ENCODE measurements around the gene CADM1.

Gene CADM1

GRCh38 chr11:115515647-115516395 lies 11.6 kb upstream of the CADM1 start:
- DNase-seq = no peak

DNA sequence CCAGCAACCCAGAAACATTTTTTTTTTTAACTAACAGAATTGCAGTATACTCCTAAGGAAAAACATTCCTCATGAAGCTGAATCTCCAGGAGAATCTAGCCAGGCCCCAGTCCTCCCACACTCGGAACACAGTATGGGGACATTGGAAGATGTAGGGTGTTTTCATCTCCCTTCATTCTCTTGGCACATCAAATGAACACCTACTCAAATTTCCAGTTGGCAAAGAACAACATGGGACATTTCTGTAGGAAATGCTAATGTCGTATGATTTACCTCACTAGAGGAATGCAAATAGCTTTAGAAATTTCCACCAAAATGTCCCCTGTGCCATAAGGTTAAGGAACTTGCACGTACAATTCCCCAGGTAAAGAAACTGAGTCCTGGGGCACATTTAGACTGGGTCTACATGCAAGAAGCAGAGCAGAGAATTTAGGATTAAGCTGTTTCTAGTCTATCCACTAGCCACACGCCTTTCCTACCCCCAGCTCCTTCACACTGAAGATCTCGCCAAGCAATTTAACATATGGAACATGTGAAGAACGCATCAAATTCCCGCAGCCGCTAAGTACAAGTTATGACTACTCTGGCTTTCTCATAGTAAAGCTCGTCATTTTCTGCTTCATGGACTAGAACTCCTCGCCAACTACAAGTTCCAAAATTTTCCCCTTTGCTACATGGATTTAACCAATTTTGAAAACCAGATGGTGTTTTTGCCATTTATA lies 2.9 kb upstream of the CADM1 start:
- no peak for DNase-seq

- no peak for DNase-seq
Observed at GRCh38 chr11:115505175-115505574, 960 bp upstream of the CADM1 start.

DNA sequence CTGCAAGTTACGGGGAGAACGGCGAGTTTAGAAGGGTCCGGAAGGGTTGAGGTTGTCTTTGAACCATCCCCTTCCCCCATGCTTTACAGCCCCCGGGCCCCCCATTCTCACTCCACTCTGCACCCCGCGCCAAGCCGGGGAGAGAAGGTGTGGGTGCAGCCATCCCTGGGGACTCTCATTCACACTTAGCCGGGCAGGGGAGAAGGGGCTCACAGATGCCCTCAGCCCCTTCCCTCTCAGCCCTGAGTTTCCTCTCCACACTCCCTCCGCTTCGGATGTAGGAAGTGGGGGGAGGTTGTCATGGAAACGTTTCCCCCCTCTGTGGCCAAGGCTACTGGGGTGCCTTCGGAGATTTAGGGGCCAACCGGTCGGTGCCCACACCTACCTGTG lies 334 bp downstream of the CADM1 start:
- DNase-seq = no peak

DNA sequence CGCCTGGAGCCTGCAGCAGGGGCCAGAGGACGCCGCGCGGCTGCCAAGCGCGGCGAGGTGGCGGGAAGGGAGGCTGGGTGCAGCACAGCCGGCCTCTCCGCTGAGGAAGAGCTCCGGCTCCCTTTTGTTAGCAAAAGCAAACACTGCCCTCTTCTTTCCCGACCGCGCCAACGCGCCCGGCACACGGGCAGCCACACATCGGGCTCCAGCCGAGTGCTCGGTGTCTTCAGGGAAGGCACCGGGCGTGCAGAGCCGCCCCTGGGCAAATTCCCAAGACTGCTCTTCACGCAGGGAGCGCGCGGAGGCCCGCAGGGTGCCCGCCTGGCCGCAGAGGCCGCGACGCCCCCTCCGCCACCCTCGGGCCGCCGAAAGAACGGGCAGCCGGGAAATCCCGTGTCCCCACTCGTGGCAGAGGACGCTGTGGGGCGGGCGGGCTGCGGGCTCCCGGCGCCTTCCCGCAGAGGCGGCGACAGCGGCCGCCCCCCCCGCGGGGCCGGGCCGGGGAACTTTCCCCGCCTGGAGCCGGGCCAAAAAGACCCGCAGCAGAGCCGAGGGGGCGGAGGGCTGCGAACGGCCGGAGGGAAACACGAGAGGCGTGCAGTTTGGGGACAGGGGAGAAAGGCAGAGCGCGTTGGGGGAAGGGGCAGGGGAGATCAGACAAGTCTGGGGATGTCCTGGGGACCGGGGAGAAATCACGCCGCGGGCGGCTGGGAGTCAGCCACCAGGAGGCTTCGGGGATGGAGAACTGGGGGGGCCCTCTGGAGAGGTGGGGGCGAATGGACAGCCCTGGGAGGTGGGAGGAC lies 931 bp downstream of the CADM1 start:
- peak; percentile 26 for DNase-seq

DNA sequence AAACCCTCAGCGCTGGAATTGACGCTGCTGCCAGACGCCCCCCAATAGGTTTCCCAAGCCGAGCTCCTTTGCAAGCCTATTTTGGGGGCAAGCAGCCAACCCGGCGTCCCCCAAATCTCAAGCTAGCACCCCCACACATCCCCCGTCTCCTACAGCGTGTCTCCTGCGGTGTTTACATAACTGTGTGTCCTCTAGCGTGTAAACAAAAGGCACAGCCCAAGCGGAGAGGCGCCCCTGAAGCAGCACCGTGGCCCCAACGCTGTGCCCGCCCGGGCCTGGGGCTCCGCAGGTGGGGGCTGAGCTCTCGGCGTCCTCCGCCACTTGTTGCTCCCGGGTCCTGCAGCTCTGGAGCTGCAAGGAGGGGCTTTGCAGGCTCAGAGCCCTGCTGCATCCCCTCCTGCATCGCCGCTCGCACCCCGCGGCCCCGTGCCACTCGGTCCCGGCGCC lies 1.6 kb downstream of the CADM1 start:
- DNase-seq = no peak

GRCh38 chr11:115501893-115502589 lies 2.2 kb downstream of the CADM1 start:
- DNase-seq = peak; percentile 4

- no peak for DNase-seq
Observed at GRCh38 chr11:115501502-115501892, 2.7 kb downstream of the CADM1 start.

- DNase-seq = no peak
Observed at GRCh38 chr11:115500547-115501501, 3.4 kb downstream of the CADM1 start.

DNA sequence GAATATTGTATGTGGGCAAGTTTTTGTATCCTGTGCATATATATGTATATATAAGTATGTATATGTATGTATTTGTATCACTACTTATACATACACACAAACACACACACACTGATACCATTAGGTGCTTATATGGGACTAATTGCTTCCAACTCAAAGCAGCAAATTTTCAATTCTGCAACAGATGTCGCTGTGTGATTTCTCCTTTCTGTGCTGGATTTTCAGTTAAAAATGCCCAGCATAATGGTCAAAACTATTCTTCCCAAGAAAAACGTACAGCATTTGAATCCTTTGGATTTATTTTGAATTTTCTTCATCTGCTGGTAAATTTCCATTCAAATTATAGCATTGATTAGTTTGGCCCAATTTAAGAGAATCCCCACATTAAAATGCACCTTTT lies 4.3 kb downstream of the CADM1 start:
- DNase-seq = no peak

GRCh38 chr11:115499241-115499799 lies 4.9 kb downstream of the CADM1 start:
- no peak for DNase-seq

- DNase-seq = no peak
Observed at GRCh38 chr11:115498354-115498753, 5.9 kb downstream of the CADM1 start.

GRCh38 chr11:115497303-115497702 lies 6.9 kb downstream of the CADM1 start:
- DNase-seq = no peak

DNA sequence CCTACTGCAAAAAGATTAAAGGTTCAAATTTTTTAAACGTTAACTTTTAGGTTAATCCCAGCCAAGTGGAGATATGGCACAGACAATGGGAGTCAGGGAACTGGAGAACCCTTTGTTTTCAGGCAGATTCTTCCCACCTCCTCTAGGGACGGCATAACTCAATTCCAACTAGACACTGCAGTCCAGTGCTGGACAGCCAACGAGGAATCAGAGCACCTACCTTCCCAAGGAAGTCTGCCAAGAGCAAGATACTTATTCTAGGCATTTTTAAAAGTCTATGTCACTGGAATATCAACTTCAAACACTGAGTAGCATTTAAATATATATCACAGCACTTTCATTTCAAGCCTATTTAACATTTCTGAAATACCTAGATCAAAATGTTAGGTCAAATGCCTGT lies 7.3 kb downstream of the CADM1 start:
- DNase-seq = no peak

- no peak for DNase-seq
Observed at GRCh38 chr11:115493905-115494304, 10.3 kb downstream of the CADM1 start.

DNA sequence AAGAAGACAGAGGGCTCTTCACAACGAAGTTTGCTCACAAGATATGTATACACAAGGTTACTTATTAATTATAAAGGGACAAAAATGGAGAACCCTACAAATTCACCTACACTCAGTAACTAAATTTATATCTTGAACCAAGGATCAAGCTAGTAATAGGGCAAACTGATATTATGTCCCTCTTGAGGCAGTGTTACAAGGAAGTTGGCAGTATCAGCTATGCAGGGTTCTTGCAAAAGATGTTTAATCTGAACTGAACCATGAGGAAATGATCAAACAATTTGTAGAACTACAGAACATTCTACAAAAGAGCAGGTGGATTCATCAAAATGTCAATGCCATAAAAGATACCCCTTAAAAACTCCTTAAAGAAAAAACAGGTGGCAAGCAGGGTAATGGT lies 10.7 kb downstream of the CADM1 start:
- no peak for DNase-seq

GRCh38 chr11:115489466-115489865 lies 14.7 kb downstream of the CADM1 start:
- no peak for DNase-seq

- DNase-seq = no peak
Observed at GRCh38 chr11:115488945-115489344, 15.3 kb downstream of the CADM1 start.

DNA sequence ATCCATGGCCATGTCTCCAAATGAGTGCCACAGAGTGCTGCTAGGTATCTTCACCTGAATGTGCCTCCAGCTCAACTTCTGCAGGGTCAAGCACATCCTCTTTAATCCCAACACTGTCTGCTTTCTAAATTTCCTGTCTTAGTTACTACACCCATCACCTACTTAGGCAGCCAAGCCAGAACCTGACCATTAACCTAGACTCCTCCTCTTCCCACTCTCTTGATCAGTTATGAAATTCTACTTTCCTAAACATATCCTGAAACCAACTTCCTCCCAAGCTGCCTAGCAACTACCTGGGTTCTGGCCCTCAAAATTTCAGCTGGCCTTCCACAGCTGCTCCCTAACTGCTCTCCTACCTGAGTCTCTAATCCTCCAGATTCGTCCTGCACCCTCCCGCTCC lies 22.7 kb downstream of the CADM1 start:
- DNase-seq = no peak

GRCh38 chr11:115480611-115481010 lies 23.6 kb downstream of the CADM1 start:
- DNase-seq = no peak

DNA sequence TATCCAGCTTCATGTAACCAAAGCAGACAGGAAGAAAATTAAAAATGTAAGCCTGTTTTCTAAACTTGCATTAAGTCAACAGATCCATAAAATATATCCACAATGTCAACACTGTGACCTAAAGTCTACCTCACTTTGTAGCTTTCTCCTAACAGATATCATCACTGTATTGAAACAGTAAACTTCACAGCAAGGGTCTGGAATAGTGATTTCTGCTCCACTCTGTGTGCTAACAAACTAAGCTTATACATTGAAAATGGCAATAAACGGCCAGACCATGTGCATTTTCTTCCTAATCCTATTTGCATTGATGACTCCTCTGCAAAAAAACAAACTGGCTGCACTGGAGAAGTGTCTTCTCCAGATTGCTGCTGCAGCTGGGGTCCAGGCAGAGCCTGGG lies 26.8 kb downstream of the CADM1 start:
- no peak for DNase-seq

All from stimulated activated CD4-positive, alpha-beta T cell treated with anti-CD3 and anti-CD28 coated beads, Interleukin-1b, Interleukin-23, amount 100 ng/mL, for 48 hours (primary cell).